Inflammatory macrophage (primary cell): ENCODE data around the gene RASSF10.

Experiments used
- DNase-seq, 2 donors: peaks; one replicate each; pipeline ENCODE4 v3.0.0-alpha.2; 2020 to 2022

RASSF10 gene

GRCh38 chr11:12994476-12994875 is 14.6 kb upstream of the RASSF10 start:
- DNase-seq, result no peak

DNA sequence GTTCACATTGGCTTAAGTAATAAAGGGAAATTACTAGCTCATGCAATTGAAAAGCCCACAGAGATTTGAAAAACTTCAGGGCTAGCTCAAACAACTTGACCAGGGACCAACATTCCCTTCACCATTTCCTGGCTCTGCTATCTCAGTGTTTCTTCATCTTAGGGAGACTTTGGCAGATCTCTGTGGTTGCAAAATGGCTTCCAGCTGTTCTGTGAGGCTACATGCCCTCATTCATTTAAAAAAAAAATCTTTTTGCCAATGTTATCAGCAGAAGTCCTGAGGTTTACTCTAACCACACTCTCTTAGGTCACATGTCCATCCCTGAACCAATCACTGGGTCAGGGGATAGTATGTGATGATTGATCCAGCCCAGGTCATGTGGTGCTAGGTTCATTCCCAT is 13.9 kb upstream of the RASSF10 start:
- no peak for DNase-seq

DNA sequence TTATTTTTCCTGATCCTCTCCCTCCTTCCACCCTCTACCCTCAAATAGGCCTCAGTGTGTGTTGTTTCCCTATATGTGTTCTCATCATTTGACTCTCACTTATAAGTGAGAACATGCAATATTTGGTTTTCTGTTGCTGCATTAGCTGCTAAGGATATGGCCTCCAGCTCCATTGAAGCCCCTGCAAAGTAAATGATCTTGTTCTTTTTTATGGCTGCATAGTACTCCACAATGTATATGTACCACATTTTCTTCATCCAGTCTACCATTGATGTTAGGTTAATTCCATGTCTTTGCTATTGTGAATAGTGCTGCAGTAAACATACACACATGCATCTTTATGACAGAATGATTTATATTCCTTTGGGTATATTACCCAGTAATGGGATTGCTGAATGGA is 13.3 kb upstream of the RASSF10 start:
- DNase-seq, result no peak

DNA sequence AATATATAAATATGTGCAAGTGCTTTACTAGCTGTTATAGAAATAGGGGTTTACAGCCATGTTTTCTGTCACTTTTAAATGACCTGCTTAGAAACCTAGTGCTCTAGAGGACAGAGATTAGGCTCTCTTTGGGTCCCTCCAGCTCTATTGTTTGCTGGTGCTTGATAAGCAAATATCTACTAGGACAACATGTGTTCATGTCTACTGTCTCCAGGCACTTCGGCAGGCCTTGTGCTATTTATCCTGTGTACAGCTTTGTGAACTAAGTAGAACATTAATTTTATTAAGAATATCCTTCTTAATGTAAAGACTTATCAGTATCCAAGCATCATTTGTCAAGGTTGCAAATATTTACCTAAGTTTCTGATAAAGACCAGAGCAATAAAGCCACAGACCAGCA is 11.9 kb upstream of the RASSF10 start:
- no peak for DNase-seq

DNA sequence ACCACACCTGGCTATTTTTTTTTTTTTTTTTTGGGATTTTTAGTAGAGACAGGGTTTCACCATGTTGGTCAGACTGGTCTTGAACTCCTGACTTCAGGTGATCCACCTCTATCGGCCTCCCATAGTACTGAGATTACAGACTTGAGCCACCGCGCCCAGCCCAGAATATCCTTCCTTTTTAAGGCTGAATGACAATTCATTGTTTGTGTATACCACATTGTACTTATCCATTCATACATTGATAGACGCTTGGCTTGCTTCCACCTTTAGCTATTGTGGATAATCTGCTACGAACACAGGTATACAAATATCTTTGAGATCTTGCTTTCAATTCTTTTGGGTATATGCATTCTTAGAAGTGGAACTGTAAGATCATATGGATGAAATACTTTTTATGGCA is 10.8 kb upstream of the RASSF10 start:
- DNase-seq, result no peak

GRCh38 chr11:12999597-12999996 is 9.5 kb upstream of the RASSF10 start:
- no peak for DNase-seq

- DNase-seq, result no peak
These were observed 9.0 kb upstream of the RASSF10 start for GRCh38 chr11:13000116-13000515.

GRCh38 chr11:13000721-13001120 is 8.4 kb upstream of the RASSF10 start:
- no peak for DNase-seq

DNA sequence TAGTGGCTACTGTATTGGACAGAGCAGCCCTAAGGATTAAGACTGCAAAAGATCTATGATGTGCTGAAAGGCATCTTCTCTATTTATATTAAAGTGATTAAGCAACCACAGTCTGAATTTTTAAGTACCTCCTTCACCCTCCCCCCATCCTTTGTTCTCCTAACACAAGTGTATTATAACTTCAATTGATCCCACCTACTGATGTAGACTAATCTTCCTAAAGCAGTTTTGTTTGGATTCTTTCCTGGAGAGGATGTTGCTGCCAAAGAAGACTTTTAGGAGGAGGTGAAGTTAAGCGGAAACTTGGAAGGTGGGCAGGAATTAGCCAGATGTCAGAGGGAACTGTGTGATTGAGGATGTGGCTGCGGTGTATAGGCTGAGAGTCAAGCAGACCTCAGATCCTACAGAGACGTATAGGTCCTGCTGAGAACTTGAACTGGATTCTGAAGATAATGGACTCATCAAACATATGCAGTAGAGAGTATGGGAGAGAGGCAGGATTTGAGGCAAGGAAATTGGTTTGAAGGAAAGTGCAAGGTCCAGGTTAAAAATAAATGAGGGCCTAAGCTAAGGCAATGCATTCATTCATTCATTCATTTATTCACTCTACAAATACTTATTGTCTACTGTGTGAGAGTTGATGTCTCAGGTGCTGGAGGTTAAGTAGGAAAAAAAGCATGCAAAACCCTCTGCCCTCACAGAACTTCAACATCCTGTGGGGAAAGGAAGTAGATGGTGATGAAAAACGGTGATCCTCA is 5.2 kb upstream of the RASSF10 start:
- no peak for DNase-seq

- no peak for DNase-seq
These were observed 1.7 kb upstream of the RASSF10 start for GRCh38 chr11:13007182-13008060.

DNA sequence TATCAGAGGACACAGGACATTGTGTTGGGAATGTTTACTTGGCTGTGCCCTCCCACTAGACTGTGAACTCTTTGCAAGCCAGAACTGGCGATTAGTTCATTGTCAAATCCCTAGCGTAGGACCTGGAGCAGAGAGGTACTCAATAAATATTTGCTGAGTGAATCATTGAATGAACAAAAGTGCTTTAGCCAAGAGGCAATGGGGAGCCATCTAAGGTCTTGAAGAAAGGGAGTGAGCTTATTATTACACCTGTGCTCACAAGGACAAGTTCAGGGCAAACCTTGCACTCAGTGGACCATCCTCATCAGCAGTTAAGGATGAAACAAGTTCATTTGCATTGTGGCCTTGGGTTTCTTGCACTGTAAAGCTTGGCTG is 1.1 kb upstream of the RASSF10 start:
- no peak for DNase-seq

DNA sequence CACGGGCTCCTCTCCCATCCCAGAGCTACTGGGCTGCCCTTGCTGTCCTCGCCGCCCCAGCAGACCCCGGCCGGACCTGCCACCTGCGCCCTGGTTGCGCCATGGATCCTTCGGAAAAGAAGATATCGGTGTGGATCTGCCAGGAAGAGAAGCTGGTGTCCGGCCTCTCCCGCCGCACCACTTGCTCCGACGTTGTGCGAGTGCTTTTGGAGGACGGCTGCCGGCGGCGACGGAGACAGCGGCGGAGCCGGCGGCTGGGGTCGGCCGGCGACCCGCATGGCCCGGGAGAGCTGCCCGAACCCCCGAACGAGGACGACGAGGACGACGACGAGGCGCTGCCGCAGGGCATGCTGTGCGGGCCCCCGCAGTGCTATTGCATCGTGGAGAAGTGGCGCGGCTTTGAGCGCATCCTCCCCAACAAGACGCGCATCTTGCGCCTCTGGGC is 382 bp downstream of the RASSF10 start:
- no peak for DNase-seq

- no peak for DNase-seq
These were observed 1.0 kb downstream of the RASSF10 start for GRCh38 chr11:13009921-13010748.

DNA sequence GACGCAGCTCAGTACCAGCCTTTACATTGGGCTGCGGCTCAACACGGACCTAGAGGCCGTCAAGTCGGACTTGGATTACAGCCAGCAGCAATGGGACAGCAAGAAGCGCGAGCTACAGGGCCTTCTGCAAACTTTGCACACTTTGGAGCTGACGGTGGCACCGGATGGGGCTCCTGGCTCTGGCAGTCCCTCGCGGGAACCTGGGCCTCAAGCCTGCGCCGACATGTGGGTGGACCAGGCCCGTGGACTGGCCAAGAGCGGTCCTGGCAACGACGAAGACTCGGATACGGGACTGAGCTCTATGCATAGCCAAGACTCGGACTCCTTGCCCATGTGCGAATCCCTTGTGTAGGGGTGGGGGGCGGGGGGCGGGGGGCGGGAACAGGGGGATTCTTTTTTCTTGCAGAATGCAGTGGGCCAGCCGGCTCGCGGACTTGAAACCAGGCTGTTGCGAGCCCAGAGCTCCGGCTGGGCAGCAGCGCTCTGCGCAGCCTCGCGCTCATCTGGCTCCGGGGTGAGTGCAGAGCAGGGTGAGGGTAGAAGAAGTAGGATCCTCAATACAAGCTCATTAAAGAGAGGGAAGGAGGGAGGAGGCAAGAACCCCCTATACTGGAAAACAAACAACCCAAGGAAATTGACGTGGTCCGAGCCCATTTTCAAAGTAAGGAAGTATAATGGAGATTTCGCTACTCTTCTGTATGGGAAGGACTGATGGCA is 1.8 kb downstream of the RASSF10 start:
- no peak for DNase-seq

DNA sequence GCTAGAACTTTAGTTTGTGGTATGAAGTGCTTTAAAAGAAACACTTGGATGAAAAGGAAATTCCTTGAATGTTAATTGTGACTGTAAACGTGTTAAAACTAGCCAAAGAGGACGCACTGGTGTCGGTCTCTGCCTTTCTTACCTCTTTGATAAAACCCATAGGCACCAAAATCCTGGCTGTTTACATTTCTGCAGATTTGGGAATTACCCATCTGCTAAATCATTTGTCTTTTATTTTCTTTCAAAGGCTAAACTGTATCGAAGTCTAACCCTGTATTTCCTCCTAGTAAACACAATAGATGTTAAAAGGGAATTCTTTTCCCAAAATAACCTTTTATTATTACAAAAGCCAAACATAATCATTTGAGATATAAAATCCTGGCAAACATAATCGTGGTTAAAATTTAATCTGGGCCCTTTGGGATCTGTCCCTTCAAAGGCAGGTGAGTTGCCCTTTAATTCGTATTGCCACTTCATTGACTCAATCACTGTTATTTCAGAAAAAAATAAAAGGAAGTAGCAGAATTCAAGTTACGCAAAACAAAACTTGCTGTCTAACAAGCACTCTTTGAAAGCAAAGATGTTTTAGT is 2.4 kb downstream of the RASSF10 start:
- DNase-seq, result peak in 1 of 2 donors; percentile 28

DNA sequence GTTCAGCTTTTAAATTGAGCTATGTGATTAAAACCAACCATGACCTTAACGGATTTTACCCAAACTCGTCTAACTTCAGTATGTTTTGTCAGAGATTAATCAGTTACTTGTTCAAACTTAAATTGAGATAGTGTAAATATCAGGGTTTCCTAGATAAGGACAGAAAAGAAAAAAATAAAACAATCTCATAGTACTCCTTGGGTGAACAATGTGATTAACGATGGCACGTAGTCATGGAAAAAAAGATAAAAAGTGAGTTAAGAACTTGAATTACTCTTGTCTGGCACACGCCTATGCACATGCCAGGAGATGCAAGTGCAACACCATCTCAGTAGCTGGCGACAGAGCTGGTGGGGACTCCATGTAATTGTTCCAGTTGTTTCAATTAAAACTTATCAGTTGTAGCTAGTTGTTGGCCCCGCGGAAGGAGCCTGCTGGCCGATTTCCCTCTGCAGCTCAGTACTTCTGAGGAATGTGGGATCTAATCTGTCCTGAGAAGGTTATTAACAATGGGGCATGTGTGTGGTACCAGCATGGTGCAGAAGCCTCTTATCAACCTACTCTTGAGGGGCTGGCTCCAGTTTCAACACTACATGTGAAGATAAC is 3.0 kb downstream of the RASSF10 start:
- no peak for DNase-seq

DNA sequence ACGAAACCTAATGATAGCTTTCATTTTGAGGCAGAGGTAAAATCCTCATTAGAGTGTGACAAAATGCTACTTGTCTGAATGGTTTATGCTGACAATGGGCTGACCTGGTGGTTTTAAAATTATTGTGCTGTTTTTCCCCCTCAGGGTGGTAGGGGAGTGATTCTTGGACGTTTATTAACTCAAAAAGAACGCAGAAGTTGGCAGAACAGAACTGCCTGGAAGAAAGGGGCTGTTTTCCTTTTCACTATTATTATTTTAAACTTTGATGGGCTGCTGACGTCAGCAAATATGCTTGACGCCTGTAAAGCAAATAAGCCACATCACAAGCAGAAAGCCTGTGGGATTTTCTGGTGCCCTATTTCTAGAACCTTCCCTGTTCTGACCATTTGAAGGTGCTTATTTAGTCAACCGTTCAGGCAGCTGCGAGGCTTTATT is 4.0 kb downstream of the RASSF10 start:
- no peak for DNase-seq

- DNase-seq, result no peak
These were observed 6.6 kb downstream of the RASSF10 start for GRCh38 chr11:13015753-13016152.

DNA sequence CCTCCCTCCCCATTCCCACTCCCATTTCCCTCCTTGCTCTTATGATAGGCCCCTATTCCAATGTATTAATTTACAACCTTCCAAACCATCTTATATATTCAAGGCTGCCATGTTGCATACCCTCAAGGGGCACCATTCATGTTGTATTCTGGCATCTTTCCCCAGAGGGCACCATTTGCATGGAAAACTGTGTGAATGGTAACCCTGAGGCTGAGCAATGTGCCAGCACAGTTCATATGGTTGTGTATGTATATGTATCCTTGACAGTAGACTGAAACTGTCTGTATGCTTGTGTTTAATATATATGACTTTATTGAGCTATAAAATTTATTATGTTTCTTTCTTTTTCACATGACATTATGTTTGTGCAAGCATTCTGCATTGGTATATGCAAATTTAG is 7.3 kb downstream of the RASSF10 start:
- DNase-seq, result no peak

GRCh38 chr11:13019313-13019712 is 10.2 kb downstream of the RASSF10 start:
- DNase-seq, result no peak

DNA sequence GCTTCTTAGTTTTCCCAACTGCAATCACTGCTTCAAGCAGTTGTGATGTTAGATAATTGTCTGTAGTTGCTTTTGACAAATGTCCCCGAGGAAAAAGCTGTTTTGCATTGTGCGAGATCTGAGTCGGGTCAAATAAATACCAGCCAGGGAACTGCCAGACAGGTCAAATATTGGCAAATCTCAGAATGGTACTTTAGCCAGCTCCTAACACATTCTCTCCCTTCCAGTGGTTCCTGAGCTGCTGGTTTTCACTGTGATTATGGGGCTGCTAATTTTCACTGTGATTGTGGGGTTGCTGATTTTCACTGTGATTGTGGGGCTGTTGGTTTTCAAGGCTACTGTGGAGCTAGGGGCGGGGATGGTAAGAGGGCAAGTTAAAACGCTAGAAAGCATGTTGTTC is 14.3 kb downstream of the RASSF10 start:
- DNase-seq, result no peak

DNA sequence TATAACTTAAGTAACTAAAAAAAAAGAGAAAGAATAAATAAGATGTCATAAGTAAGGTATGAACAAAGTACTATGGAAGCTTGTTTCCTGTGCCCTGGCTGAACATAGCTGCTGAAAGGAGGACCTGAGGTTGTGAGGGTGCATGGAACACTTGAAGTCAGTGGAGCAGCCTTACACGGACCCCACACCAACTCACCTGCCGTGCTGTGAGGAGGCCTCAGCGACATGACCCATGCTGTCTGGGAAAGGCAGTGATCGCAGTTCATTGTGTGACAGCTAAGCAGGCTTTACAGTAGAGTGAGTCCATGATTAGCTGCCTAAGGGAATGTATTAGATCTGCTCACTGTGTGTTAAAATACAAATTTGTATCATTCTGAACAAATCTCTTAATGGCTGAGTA is 17.6 kb downstream of the RASSF10 start:
- DNase-seq, result no peak
